ENCODE results near the gene GNAI3. TPM values are rescaled to one million over a fixed set of nuclear protein-coding genes. Genes with fewer than 3 reads are reported as not detected.

The GNAI3 gene
- polyA plus RNA-seq, 2 donors: 3.5 to 6.8 TPM

GRCh38 chr1:109639841-109640184 lies 91.4 kb downstream of the GNAI3 start:
- H3K27me3 ChIP-seq (ENCODE audit: control insufficient read depth in 1 of 2, insufficient read depth in 2 of 2, low read length in 2 of 2): no peaks in the 10 kb centered on the region
- no peaks in the 10 kb centered on the region for H3K4me1 ChIP-seq (ENCODE audit: control insufficient read depth in 2 of 2, insufficient read depth in 2 of 2, low read length in 1 of 2)
- no peaks in the 10 kb centered on the region for H3K36me3 ChIP-seq (ENCODE audit: control insufficient read depth in 2 of 2, insufficient read depth in 2 of 2, low read length in 1 of 2)
- H3K4me3 ChIP-seq (ENCODE audit: low read depth in 1 of 2, low read length in 2 of 2): no peak overlapping the region
- H3K9me3 ChIP-seq (ENCODE audit: control insufficient read depth in 2 of 2, insufficient read depth in 1 of 2, low read depth in 1 of 2, low read length in 1 of 2): no peaks in the 10 kb centered on the region
- 45% methylated on average over 6 of the region's 6 CpGs for WGBS, 2 donors
- H3K27ac ChIP-seq (ENCODE audit: low read depth in 2 of 2, low read length in 1 of 2): no peak overlapping the region

- Histone ChIP-seq H3K36me3 (ENCODE audit: control insufficient read depth in 2 of 2, insufficient read depth in 2 of 2, low read length in 1 of 2) (no peaks in the 10 kb centered on the region), H3K27ac (ENCODE audit: low read depth in 2 of 2, low read length in 1 of 2) (no peak overlapping the region), H3K27me3 (ENCODE audit: control insufficient read depth in 1 of 2, insufficient read depth in 2 of 2, low read length in 2 of 2) (no peaks in the 10 kb centered on the region), H3K4me1 (ENCODE audit: control insufficient read depth in 2 of 2, insufficient read depth in 2 of 2, low read length in 1 of 2) (no peaks in the 10 kb centered on the region), H3K4me3 (ENCODE audit: low read depth in 1 of 2, low read length in 2 of 2) (no peak overlapping the region), H3K9me3 (ENCODE audit: control insufficient read depth in 2 of 2, insufficient read depth in 1 of 2, low read depth in 1 of 2, low read length in 1 of 2) (no peaks in the 10 kb centered on the region)
- WGBS, 2 donors: 43 to 47% methylated on average over 5 of the region's 5 CpGs
Measured at GRCh38 chr1:109640285-109640865, 92.0 kb downstream of the GNAI3 start.

- Histone ChIP-seq H3K4me1 (ENCODE audit: control insufficient read depth in 2 of 2, insufficient read depth in 2 of 2, low read length in 1 of 2) (no peaks in the 10 kb centered on the region), H3K4me3 (ENCODE audit: low read depth in 1 of 2, low read length in 2 of 2) (no peak overlapping the region), H3K27ac (ENCODE audit: low read depth in 2 of 2, low read length in 1 of 2) (no peak overlapping the region), H3K36me3 (ENCODE audit: control insufficient read depth in 2 of 2, insufficient read depth in 2 of 2, low read length in 1 of 2) (no peaks in the 10 kb centered on the region), H3K27me3 (ENCODE audit: control insufficient read depth in 1 of 2, insufficient read depth in 2 of 2, low read length in 2 of 2) (no peaks in the 10 kb centered on the region), H3K9me3 (ENCODE audit: control insufficient read depth in 2 of 2, insufficient read depth in 1 of 2, low read depth in 1 of 2, low read length in 1 of 2) (no peaks in the 10 kb centered on the region)
- WGBS, 2 donors: 77 to 82% methylated on average over 2 of the region's 2 CpGs
Measured at GRCh38 chr1:109641078-109641740, 92.8 kb downstream of the GNAI3 start.

GRCh38 chr1:109641861-109642260 lies 93.4 kb downstream of the GNAI3 start:
- H3K4me3 ChIP-seq (ENCODE audit: low read depth in 1 of 2, low read length in 2 of 2): no peak overlapping the region
- no peak overlapping the region for H3K27ac ChIP-seq (ENCODE audit: low read depth in 2 of 2, low read length in 1 of 2)
- no peaks in the 10 kb centered on the region for H3K36me3 ChIP-seq (ENCODE audit: control insufficient read depth in 2 of 2, insufficient read depth in 2 of 2, low read length in 1 of 2)
- no peaks in the 10 kb centered on the region for H3K9me3 ChIP-seq (ENCODE audit: control insufficient read depth in 2 of 2, insufficient read depth in 1 of 2, low read depth in 1 of 2, low read length in 1 of 2)
- no peaks in the 10 kb centered on the region for H3K4me1 ChIP-seq (ENCODE audit: control insufficient read depth in 2 of 2, insufficient read depth in 2 of 2, low read length in 1 of 2)
- 77 to 84% methylated on average over 2 of the region's 2 CpGs for WGBS, 2 donors
- H3K27me3 ChIP-seq (ENCODE audit: control insufficient read depth in 1 of 2, insufficient read depth in 2 of 2, low read length in 2 of 2): no peaks in the 10 kb centered on the region

- Histone ChIP-seq H3K4me1 (ENCODE audit: control insufficient read depth in 2 of 2, insufficient read depth in 2 of 2, low read length in 1 of 2) (no peaks in the 10 kb centered on the region), H3K4me3 (ENCODE audit: low read depth in 1 of 2, low read length in 2 of 2) (no peak overlapping the region), H3K36me3 (ENCODE audit: control insufficient read depth in 2 of 2, insufficient read depth in 2 of 2, low read length in 1 of 2) (no peaks in the 10 kb centered on the region), H3K9me3 (ENCODE audit: control insufficient read depth in 2 of 2, insufficient read depth in 1 of 2, low read depth in 1 of 2, low read length in 1 of 2) (no peaks in the 10 kb centered on the region), H3K27me3 (ENCODE audit: control insufficient read depth in 1 of 2, insufficient read depth in 2 of 2, low read length in 2 of 2) (no peaks in the 10 kb centered on the region), H3K27ac (ENCODE audit: low read depth in 2 of 2, low read length in 1 of 2) (no peak overlapping the region)
- 67 to 70% methylated on average over 3 of the region's 3 CpGs for WGBS, 2 donors
Measured at GRCh38 chr1:109642626-109643025, 94.2 kb downstream of the GNAI3 start.

- 36 to 37% methylated on average over 32 of the region's 32 CpGs for WGBS, 2 donors
- Histone ChIP-seq H3K27me3 (ENCODE audit: control insufficient read depth in 1 of 2, insufficient read depth in 2 of 2, low read length in 2 of 2) (no peaks in the 10 kb centered on the region), H3K4me3 (ENCODE audit: low read depth in 1 of 2, low read length in 2 of 2) (no peak overlapping the region), H3K36me3 (ENCODE audit: control insufficient read depth in 2 of 2, insufficient read depth in 2 of 2, low read length in 1 of 2) (no peaks in the 10 kb centered on the region), H3K9me3 (ENCODE audit: control insufficient read depth in 2 of 2, insufficient read depth in 1 of 2, low read depth in 1 of 2, low read length in 1 of 2) (no peaks in the 10 kb centered on the region), H3K27ac (ENCODE audit: low read depth in 2 of 2, low read length in 1 of 2) (no peak overlapping the region), H3K4me1 (ENCODE audit: control insufficient read depth in 2 of 2, insufficient read depth in 2 of 2, low read length in 1 of 2) (no peaks in the 10 kb centered on the region)
Measured at GRCh38 chr1:109643385-109644230, 95.2 kb downstream of the GNAI3 start.

- Histone ChIP-seq H3K4me1 (ENCODE audit: control insufficient read depth in 2 of 2, insufficient read depth in 2 of 2, low read length in 1 of 2) (no peaks in the 10 kb centered on the region), H3K4me3 (ENCODE audit: low read depth in 1 of 2, low read length in 2 of 2) (no peak overlapping the region), H3K9me3 (ENCODE audit: control insufficient read depth in 2 of 2, insufficient read depth in 1 of 2, low read depth in 1 of 2, low read length in 1 of 2) (no peaks in the 10 kb centered on the region), H3K27me3 (ENCODE audit: control insufficient read depth in 1 of 2, insufficient read depth in 2 of 2, low read length in 2 of 2) (no peaks in the 10 kb centered on the region), H3K27ac (ENCODE audit: low read depth in 2 of 2, low read length in 1 of 2) (no peak overlapping the region), H3K36me3 (ENCODE audit: control insufficient read depth in 2 of 2, insufficient read depth in 2 of 2, low read length in 1 of 2) (no peaks in the 10 kb centered on the region)
- 25 to 51% methylated on average over 5 to 10 of the region's 10 CpGs for WGBS, 2 donors
Measured at GRCh38 chr1:109644670-109645069, 96.3 kb downstream of the GNAI3 start.

- no peaks in the 10 kb centered on the region for H3K36me3 ChIP-seq (ENCODE audit: control insufficient read depth in 2 of 2, insufficient read depth in 2 of 2, low read length in 1 of 2)
- H3K27ac ChIP-seq (ENCODE audit: low read depth in 2 of 2, low read length in 1 of 2): no peak overlapping the region
- 61 to 73% methylated on average over 4 of the region's 4 CpGs for WGBS, 2 donors
- H3K9me3 ChIP-seq (ENCODE audit: control insufficient read depth in 2 of 2, insufficient read depth in 1 of 2, low read depth in 1 of 2, low read length in 1 of 2): no peaks in the 10 kb centered on the region
- peaks cover 0 to 1% of the 10 kb centered on the region in 2 donors for H3K4me1 ChIP-seq (ENCODE audit: control insufficient read depth in 2 of 2, insufficient read depth in 2 of 2, low read length in 1 of 2)
- H3K4me3 ChIP-seq (ENCODE audit: low read depth in 1 of 2, low read length in 2 of 2): peak overlapping the region in 1 of 2 donors; percentile 15
- H3K27me3 ChIP-seq (ENCODE audit: control insufficient read depth in 1 of 2, insufficient read depth in 2 of 2, low read length in 2 of 2): no peaks in the 10 kb centered on the region
Measured at GRCh38 chr1:109649491-109649914, 101.1 kb downstream of the GNAI3 start.

- H3K27ac ChIP-seq (ENCODE audit: low read depth in 2 of 2, low read length in 1 of 2): no peak overlapping the region
- peaks cover 0 to 7% of the 10 kb centered on the region in 2 donors for H3K4me1 ChIP-seq (ENCODE audit: control insufficient read depth in 2 of 2, insufficient read depth in 2 of 2, low read length in 1 of 2)
- H3K36me3 ChIP-seq (ENCODE audit: control insufficient read depth in 2 of 2, insufficient read depth in 2 of 2, low read length in 1 of 2): no peaks in the 10 kb centered on the region
- no peaks in the 10 kb centered on the region for H3K9me3 ChIP-seq (ENCODE audit: control insufficient read depth in 2 of 2, insufficient read depth in 1 of 2, low read depth in 1 of 2, low read length in 1 of 2)
- H3K4me3 ChIP-seq (ENCODE audit: low read depth in 1 of 2, low read length in 2 of 2): no peak overlapping the region
- H3K27me3 ChIP-seq (ENCODE audit: control insufficient read depth in 1 of 2, insufficient read depth in 2 of 2, low read length in 2 of 2): no peaks in the 10 kb centered on the region
- WGBS, 2 donors: 79 to 87% methylated on average over 3 of the region's 3 CpGs
Measured at GRCh38 chr1:109650609-109651008, 102.2 kb downstream of the GNAI3 start.

All from esophagus (tissue), 2 donors.